HG03196 (cell line): Measurements from ENCODE around the gene CFAP157.

ENCODE experiments used
- ATAC-seq: cut with Tn5 transposase; IDR thresholded peaks from one replicate; pipeline ENCODE4 v1.9.1; 2021; ENCODE audit not compliant: unreplicated experiment

The CFAP157 gene

DNA sequence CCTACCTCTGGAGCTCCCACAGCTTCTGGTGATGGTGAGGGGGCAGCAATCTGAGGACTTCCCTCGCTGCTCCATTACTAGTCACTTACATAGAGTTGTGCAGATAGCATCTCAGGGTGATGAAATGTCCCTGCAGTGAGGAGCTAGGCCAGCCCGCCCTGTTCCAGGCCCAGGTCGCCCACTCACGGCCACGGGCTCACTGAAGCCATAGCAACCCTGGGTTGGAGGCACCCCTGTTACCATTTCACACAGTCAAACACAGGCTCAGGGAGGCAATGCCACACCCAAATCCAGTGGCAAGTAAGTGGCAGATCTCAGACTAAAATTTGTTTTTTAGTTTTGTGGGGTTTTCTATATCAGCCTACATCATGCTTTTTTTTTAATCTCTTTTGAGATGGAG is 52.1 kb downstream of the CFAP157 start:
- ATAC-seq = no peak

DNA sequence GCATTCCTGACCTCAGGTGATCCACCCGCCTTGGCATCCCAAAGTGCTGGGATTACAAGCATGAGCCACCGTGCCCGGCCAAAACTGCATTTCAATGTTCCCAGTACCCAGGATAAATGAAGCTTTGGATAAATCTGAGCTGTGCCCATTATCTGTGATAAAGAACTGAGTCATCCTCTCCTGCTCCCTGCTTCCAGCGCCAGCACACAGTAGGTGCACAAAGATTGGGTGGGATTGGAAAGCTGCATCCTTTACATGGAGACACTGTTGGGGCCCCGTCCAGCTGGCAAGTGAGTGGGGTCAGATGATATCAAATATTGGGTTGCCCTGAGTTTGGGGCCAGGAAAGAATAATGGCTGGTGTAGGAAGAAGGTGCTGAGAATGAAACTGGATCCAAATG is 54.3 kb downstream of the CFAP157 start:
- no peak for ATAC-seq

DNA sequence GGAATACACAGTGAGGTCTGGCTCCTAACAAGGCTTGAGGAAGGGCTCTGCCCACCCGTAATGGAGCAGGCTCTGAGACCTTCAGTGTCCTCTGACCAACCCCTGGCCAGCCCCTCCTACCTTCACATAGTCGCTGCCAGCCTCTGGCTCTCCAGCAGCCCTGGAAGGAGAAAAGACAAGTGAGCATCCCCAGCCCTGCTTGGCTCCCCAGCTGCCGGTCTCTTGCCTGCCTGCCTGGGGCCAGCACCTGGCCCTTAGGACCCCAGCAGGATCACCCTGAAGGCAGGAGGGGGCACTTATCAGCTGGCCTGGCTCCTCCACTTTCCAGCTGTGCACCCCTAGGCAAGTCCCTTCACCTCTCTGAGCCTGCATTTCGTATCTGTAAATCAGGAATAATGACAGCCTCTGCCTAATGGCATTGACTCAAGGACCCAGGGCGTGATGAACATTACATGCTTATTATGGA is 54.7 kb downstream of the CFAP157 start:
- no peak for ATAC-seq

DNA sequence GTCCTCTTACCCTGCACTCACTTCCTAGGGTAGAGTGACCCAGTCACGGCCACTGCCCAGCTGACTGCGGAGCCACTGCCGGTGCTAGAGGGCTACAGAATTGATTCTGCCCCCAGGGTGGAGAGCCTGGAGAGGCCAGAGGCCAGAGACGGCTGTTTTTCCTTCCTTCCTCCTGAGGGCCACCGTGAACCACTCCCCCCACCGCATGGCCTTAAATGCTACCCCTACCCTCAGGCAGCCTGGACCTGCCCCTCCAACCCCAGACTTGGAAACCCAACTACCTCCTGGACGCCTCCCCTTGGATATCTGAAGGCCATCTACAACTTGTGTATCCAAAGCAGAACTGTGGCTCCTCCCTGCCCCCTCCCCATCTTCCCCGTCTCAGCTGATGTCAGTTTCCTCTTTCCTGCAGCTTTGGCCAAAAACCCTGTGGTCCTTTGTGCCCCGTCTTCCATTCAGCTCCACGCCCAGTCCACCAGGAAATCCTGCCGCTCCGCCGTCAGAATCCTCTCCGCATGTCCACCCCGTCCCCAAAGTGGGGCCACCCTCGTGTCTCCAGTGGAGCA is 55.4 kb downstream of the CFAP157 start:
- ATAC-seq = no peak

DNA sequence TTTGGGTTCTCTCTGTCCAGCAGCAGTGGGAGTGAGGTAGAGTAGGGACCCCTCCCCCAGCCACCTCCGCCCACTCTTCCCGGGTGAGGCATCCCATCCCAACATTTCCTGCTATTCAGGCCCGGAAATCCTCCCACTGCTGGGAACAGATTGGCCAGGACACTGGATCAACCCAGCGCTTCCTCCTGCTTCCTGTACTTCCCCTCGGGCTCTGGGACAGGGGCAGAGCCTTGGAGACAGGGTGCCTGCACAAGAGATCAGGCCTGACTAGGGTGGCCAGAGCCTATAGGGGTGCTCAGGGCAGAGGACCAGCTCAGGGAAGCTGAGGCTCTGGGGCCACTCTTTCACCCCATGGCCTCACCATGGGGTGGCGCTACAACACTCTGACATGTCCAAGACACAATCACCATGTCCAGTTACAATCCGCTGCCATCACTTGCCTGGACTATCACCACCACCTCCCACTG is 57.2 kb downstream of the CFAP157 start:
- no peak for ATAC-seq

DNA sequence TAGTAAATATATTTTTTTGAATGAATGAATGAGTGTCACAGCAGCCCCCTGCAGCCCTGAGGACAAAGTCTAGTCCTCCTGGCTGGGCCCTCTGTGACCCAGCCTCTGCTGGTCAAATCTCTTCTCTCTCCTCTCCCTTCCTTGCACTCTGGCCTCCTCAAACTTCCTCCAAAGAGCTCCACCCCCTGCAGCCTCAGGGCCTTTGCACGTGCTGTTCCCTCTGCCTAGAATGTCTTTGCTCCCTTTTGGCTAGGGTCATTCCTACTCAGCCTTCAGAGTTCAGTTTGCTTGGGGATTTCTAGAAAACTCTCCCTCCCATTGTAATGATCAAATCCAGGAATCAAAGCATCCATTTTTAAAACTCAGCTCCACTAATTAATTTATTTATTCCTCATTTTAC is 58.6 kb downstream of the CFAP157 start:
- ATAC-seq = no peak
